HG02623 (cell line): ENCODE measurements around the gene PRSS1.
"Not testable (repeated sequence)": the region's sequence is repeated elsewhere in the genome, so short reads cannot be mapped to it uniquely, and the experiment has no call there.

Experiments used
- ATAC-seq: cut with Tn5 transposase; IDR thresholded peaks from one replicate; pipeline ENCODE4 v1.9.1; 2021; ENCODE audit warnings: moderate library complexity; ENCODE audit not compliant: unreplicated experiment

PRSS1 gene

GRCh38 chr7:142749218-142749993 lies at the start of gene PRSS1:
TSS of gene PRSS1 (plus strand) at chr7:142749472. CDS start at chr7:142749485, 13 bp downstream.
- no peak for ATAC-seq

GRCh38 chr7:142700935-142701334 lies 48.3 kb upstream of the PRSS1 start:
- not testable (repeated sequence) for ATAC-seq

DNA sequence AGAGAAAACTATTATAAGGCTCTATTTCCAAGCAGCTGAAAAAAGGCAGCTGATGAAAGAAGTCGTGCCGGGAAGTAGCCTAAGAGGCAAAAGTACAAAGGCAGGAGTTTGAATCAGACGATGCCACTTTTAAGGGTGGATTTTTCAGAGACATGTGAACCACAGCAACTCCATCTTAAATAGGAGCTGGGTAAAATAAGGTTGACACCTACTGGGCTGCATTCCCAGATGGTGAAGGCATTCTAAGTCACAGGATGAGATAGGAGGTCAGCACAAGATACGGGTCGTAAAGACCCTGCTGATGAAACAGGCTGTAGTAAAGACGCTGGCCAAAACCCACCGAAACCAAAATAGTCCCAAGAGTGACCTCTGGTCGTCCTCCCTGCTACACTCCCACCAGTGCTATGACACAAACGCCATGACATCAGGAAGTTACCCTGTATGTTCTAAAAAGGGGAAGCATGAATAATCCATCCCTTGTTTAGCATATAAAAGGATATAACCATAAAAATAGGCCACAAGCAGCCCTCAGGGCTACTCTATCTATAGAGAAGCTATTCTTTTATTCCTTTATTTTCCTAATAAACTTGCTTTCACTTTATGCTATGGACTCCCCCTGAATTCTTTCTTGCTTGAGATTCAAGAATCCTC lies 45.5 kb upstream of the PRSS1 start:
- ATAC-seq = no peak

DNA sequence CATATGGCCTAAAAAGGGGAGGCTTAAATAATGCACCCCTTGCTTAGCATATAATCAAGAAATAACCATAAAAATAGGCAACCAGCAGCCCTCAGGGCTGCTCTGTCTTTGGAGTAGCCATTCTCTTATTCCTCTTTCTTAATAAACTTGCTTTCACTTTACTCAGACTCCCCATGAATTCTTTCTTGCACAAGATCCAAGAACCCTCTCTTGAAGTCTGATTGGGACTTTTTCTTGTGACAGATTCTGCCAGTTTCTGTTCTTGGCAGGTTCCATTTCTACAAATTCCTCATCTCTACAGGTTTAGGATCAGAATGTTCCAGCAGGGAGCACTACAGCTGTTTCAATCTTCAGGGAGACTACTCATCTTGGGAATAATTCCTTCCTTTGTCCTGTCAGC lies 40.5 kb upstream of the PRSS1 start:
- not testable (repeated sequence) for ATAC-seq

GRCh38 chr7:142709921-142710320 lies 39.4 kb upstream of the PRSS1 start:
- ATAC-seq = no peak

GRCh38 chr7:142711196-142711595 lies 38.1 kb upstream of the PRSS1 start:
- ATAC-seq = no peak

DNA sequence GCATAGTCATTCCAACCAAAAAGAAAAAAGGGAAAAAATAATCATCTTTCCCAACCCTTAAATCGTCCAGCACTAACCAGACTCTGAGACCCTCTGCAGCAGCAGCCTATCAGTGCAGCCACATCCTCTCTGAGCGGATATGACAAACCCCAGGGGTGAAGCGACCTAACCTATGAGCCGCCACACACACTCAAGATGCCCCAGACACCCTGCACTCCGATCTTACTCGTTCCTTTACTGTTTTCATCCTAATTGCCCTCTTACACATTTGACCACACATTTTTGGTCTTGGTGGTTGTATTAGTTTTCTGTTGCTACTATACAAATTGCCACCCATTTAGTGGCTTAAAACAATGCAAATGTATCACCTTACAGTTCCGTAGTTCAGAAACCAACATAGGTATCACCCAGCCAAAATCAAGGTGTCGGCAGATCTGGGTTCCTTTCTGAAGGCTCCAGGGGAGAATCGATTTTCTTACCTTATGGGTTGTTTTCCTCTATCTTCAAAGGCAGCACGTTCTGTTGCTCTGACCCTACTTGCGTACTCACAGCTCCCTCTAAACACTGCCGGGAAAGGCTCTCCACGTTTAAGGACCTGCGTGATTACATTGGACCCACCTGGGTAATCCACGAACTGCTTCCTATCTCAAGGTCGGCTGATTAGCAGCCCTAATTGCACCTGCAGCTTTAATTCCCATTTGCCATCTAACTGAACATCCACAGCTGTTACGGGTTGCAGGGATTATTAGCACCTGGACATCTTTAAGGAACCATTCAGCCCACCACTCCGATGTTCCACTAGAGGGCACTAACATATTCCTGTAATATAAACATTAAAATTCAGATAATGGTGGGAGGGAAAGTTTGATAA lies 37.3 kb upstream of the PRSS1 start:
- no peak for ATAC-seq

DNA sequence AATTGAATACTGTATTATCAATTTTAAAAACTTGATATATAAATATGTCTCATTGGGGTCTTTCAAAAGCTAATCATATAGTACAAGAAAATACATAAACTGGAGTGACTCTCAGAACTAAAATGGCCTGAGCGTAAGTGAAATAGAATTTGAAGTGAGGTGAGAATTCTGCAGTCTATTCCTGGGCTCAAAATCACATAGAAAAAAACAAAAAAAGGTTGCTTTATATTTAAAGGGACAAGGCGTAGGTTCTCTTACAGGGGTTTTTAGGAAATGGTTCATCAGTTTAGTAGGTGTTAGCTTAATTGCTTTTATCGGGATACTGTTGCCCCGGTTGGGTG lies 36.7 kb upstream of the PRSS1 start:
- ATAC-seq = no peak

DNA sequence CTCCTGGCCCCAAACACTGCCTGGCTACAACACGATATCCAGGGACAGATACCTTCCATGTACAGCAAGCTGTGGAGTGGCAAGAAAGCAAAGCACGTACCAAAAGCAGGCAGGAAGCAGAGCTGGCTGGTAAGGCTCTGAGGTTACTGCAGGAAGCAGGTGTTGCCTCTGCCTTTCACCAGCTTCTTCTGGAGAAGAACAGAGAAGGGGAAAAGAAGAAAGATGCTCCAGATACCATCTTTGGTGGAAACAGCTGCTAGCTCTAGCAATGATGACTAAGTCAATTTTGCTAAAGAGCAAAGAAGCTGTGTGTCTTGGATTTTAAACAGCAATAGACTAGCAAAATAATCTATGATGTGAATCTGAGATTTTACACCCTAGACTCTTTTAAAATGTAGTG lies 34.9 kb upstream of the PRSS1 start:
- peak; percentile 50 for ATAC-seq

DNA sequence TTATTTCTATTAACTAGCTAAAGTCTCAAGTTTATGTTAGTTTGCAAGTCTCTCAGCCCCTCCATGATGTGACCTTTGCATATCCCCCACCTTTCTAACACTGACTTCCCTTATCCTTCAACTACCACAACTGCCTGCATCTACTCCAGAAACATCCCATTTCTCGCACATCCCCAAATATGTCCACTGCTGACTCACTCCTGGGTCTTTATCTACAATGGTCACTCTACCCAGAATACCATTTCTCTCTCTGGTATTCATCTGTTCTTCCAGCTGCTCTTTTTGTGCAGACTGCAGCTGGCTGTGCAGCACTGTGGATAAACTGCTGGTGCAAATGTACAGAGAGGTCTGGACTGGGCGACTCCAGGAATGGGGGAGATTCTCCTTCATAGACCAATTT lies 32.7 kb upstream of the PRSS1 start:
- ATAC-seq = no peak

- ATAC-seq = no peak
These were observed 31.8 kb upstream of the PRSS1 start for GRCh38 chr7:142717453-142717852.

DNA sequence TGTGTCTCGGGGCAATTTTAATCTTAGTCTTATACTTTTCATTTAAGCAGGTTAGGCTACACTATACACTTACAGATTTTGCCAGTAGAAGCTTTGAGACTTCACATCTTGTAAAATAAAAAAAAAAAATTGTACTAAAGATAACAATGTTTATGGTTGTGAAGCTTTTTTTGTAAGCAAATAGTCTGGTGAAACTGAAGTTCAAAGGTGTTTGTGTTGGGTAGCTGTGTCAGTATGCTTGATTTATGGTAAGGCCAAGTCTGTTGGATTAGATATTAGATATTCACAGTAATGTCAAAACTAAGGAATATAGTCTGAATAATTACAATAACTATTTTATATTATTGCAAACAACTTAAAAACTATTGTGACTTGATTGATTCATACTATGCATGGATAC lies 31.0 kb upstream of the PRSS1 start:
- ATAC-seq = no peak

- no peak for ATAC-seq
These were observed 29.0 kb upstream of the PRSS1 start for GRCh38 chr7:142720172-142720773.

- no peak for ATAC-seq
These were observed 28.3 kb upstream of the PRSS1 start for GRCh38 chr7:142720986-142721385.

GRCh38 chr7:142722248-142722794 lies 27.0 kb upstream of the PRSS1 start:
- no peak for ATAC-seq

- ATAC-seq = no peak
These were observed 16.0 kb upstream of the PRSS1 start for GRCh38 chr7:142733271-142733670.

- ATAC-seq = peak; percentile 99
These were observed 9.3 kb upstream of the PRSS1 start for GRCh38 chr7:142739923-142740492.

- no peak for ATAC-seq
These were observed 8.5 kb upstream of the PRSS1 start for GRCh38 chr7:142740786-142741185.

DNA sequence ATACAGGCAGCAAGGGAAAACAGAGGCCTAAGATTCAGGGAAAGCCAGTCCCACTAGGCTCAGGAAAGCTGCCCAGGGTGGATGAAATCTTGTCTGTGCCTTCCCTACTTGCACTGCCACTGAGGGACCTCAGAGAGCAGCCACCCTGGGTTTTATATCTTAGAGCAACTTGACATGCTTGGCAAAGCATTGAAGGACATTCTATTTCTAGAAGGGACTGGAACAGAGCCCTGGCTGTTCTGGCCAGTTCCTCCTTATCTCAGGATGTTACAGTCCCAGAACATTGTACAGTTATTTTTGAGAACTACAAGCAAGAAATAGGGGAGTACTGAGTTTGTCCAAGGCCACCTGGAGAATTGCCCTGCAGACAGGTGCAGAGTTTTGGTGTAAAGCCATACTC lies 7.3 kb upstream of the PRSS1 start:
- ATAC-seq = not testable (repeated sequence)

DNA sequence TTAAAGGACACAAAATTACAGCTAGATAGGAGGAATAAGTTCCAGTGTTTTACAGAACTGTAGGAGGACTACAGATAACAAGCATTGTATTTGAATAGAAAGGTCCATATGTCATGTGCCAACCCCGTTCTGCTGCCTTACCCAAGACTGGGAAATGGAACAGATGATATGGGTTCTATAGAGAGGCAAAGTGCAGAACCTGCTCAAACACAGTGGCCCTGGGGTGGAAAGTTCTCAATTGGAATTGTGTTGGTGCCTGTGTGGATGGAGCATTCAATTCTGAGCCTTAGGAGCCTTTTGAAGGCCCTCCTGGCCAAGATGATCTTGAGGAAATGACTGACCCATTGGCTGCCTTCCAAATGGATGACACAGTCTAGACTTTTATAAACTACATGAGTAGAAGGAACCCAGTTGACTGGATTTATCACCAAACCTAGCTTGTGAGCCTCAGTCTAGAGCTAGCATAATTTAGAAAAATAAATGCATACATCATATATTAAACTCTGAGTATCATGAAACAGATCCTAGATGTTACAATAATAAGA lies 4.1 kb upstream of the PRSS1 start:
- no peak for ATAC-seq
